GM12892 (cell line): ENCODE data around the gene CCNT1.
"Not testable (repeated sequence)": the region's sequence is repeated elsewhere in the genome, so short reads cannot be mapped to it uniquely, and the experiment has no call there.

Source experiments
- POLR2A ChIP-seq: IDR thresholded peaks from 2 replicates; pipeline ENCODE4 v1.6.1; 2011; ENCODE audit warnings: low read depth, low read length, control low read depth
- TAF1 ChIP-seq: IDR thresholded peaks from 2 replicates; pipeline ENCODE4 v1.6.1; 2011; ENCODE audit warnings: low read depth, mild to moderate bottlenecking, control low read depth, low read length, borderline replicate concordance

GRCh38 chr12:48645354-48645753 lies 71.2 kb downstream of the CCNT1 start:
- not testable (repeated sequence) for TF ChIP-seq POLR2A, TAF1
